Fibroblast of peridontal ligament (primary cell): ENCODE data around the gene RNF34.
A peak's percentile ranks its signal among the peaks of the same experiment; 100 is the strongest.
"Not testable (repeated sequence)": the region's sequence is repeated elsewhere in the genome, so short reads cannot be mapped to it uniquely, and the experiment has no call there.

Experiments
- DNase-seq: peaks from one replicate; pipeline ENCODE4 v3.0.0-alpha.2; 2010; ENCODE audit errors: extremely low read depth

The RNF34 gene, protein sequence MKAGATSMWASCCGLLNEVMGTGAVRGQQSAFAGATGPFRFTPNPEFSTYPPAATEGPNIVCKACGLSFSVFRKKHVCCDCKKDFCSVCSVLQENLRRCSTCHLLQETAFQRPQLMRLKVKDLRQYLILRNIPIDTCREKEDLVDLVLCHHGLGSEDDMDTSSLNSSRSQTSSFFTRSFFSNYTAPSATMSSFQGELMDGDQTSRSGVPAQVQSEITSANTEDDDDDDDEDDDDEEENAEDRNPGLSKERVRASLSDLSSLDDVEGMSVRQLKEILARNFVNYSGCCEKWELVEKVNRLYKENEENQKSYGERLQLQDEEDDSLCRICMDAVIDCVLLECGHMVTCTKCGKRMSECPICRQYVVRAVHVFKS

DNA sequence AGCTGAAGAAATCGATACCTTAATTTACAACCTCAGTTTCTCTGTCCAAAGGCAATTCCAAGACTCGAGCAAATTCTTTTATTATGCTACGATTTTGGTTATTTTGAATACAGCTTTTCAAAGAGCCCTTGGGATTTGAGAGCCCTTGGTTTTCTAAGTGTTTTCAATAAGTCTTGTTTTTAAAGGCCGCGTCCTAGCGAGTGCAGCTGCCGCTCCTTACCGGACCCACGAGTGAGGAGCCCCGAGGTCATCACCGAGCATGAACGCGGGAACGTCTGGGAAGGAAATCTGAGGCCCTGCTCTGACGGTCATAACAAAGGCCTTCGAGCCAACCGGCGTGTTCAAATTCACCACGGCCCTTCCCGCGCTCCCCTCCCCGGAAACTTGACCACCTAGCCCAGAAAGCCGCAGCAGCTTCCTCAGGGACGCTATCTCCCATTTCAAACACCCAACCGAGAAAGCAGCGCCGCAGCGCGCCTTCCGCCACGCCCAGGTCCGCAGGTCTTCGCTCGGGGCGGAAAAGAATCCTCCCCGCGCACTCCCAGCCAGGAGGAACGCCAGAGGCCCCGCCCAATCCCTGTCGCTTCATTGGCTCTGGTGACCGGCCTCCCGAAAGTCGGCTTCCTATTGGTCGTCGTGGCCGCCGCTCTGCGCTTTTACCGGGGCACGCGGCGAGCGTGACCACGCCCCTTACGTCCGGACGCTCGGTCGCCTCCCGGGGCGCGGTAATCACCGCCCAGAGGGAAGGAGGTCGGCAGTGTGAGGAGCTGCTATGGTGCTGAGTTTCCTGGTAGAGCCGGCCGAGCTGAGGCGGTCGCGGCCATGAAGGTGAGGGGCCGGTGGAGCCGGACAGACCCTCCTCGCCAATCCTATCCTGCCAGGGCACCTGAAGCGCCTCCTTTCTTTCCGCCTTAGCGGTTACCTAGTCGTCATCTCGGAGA is at the start of gene RNF34:
Gene RNF34 (plus strand): TSS at position 728 of the 941 bp plus-strand sequence. CDS start 95 bp downstream, at position 823.
- peak; percentile 96 for DNase-seq

DNA sequence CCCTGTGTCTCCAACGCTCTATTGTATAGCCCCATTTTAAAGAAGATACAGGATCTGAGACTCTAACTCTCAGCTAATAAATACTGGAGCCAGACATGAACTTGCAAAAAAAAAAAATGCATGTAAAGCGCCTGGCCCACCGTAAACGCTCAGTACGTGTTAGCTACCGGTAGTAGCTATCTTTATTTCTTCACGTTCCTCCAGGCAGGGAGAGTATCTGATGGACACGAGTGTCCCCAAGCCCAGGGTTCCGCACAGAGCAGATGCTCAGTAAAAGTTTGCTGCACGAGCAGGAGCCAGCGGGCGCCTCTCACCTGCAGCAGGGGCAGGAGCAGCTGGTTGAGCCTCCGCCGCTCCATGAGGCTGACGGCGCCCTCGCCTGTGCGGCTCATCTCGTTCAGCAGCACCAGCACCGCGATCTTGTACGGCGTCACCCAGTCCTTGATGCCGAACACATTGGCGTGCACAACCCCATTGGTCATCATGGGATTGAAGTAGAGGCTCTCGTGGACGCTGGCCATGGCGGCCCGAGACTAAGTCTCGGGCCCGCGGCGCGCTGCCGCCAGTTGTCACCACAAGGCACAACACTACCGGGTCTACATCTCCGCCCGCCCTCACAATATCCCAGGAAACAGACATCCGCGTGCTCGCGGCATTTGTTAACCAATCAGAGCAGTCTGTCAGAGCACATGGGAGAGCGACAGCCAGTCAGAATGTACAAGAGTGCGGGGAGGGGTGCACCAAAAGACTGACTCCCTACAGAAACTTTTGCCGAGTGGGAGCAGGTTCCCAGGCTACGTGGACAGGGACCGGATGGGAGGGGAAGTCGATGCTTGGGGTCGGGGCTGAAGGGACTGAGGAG is 47.9 kb upstream of the RNF34 start, which contains the start of gene ANAPC5:
Gene ANAPC5 (minus strand): TSS at position 592 of the 862 bp plus-strand sequence. CDS start 71 bp downstream, at position 521.
- peak; percentile 99 for DNase-seq

DNA sequence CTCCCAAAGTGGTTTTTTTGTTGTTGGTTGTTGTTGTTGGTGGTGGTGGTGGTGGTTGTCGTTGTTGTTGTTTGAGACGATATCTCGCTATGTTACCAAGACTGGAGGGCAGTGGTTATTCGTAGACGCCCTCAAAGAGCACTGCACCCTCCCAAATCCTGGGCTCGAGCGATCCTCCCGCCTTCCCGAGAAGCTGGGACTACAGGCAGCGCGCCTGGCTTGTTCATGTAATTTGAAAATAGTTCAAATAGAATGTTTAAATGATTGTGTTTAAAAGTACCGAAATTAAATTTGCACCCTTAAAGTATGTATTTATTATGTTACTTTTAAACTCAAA is 47.3 kb upstream of the RNF34 start:
- DNase-seq = no peak

DNA sequence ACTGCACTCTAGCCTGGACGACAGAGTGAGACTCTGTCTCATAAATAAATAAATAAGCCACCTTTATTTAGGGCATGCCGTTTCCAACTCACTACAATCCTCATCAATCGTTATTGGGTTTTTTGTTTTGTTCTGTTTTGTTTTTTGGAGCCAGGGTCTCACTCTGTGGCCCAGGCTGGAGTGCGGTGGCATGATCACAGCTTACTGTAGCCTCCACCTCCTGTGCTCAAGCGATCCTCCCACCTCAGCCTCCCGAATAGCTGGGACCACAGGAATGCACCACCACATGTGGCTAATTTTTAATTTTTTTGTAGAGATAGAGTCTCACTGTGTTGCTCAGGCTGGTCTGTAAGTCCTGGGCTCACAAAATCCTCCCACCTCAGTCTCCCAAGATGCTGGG is 44.1 kb upstream of the RNF34 start:
- DNase-seq = no peak

DNA sequence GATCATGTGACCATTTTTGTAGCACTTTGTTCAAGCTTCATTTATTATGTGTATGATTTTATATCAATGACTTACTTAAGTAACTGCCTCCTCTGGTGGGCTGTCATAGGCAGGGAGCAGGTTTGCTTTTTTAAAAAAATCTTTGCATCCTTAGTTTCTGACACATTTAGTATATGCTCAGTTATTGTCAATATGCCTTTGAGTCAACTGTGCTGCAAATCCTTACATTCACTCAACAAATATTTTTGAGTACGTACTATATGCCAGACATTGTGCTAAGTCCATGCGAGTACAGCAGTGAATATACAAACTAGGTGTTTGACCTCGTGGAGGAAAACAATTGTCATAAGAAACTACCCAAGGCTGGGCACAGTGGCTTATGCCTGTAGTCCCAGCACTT is 43.3 kb upstream of the RNF34 start:
- DNase-seq = no peak

DNA sequence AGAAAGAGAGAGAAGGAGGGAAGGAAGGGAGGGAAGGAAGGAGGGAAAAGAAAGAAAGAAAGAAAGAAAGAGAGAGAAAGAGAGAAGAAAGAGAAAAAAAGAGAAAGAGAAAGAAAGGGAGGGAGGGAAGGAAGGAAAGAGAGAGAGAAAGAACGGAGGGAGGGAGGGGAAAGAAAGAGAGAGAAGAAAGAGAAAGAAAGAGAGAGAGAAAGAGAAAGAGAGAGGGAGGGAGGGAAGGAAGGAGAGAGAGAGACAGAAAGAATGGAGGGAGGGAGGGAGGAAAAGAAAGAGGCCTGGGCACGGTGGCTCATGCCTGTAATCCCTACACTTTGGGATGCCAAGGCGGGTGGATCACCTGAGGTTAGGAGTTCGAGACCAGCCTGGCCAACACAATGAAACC is 42.6 kb upstream of the RNF34 start:
- no peak for DNase-seq

DNA sequence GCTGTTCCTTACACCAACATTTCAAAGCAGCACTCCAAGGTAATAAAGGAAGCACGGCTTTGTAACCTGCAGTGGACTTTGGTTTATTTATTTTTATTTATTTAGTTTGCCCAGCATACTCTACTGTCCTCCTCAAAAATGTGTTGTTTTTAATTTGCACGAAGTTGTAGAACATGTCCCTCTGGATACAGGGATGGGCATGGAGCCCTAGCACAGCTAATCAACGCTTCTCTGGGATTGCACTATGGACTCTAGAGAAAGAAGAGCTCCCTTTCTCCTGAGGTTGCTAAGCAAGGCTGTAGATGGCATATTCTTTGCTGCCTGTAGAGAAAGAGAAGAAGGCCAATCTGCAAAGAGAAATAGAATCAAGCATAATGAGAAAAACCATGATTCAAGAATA is 41.8 kb upstream of the RNF34 start:
- DNase-seq = no peak

DNA sequence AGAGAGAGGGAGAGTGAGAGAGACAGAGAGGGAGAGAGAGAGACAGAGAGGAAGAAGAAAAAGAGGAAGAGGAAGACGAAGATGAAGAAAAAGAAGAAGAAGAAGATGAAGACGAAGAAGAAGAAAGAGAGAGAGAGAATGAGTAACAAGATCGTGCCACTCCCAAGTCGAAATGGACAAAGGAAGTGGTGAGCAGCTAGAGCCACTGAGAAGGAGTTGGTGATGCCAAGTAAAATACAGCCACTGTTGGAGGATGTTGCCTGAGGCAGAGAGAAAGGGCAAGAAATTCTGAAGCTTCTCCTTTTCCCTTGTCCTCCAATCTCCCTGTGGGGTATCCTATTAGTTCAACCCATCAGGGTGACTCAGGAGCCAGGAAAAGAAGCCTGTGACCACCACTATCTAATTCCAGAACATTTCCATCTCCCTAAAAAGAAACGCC is 35.2 kb upstream of the RNF34 start:
- DNase-seq = peak; percentile 11

DNA sequence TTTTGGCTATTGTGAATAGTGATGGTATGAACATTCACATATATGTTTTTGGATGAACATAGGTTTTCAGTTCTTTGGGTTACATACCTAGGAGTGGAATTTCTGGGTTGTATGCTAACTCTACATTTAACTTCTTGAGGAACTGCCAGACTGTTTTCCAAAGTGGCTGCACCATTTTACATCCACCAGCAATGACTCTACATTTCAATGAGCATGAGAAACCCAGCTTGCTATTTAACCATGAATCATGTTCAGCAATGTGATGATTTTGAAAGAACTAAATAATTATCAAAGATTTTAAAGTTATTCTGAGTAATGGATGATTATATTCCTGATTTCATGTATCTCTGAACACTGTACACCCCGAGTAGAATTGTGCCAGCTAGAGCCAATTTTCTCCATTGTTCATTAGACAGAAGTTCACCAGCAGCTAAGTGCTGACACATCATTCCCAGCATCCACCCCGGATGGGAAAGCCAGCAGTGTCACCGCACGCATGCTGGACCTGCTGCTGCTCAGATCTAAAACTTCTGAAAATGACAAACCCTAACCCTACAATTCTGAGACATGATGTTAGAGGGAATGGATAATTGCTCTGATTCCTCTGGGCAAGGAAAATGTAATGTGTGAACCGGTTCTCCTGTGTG is 34.4 kb upstream of the RNF34 start:
- DNase-seq = peak; percentile 39

DNA sequence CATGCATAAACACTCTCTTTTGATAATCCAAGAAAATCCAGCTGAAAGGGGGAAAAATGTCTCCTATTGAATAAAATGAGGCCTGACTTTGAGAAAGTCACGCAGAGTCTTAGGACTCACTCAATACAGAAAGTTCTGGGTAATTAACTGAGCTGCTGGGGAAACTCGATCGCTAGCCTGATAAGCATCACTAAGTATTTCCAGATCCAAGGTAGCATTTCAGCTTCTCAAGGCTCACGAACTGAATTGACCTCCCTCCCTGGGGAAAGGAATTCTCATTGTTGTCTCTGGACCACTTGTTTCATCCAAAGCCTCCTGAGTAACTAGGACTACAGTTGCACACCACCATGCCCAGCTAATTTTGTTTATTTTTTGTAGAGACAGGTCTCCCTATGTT is 33.9 kb upstream of the RNF34 start:
- DNase-seq = peak; percentile 18

DNA sequence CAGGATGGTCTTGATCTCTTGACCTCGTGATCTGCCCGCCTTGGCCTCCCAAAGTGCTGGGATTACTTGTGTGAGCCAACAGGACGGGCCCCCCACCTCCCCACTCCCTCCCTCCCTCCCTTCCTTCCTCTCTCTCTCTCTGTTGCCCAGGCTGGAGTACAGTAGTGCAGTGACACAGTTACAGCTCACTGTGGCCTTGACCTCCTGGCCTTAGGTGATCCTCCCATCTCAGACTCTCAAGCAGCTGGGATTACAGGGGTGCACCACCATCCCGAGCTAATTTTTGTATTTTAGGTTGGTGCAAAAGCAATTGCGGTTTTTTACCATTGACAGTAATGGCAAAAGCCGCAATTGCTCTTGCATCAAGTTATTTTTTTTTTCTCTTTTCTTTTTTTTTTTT is 28.5 kb upstream of the RNF34 start:
- DNase-seq = no peak

DNA sequence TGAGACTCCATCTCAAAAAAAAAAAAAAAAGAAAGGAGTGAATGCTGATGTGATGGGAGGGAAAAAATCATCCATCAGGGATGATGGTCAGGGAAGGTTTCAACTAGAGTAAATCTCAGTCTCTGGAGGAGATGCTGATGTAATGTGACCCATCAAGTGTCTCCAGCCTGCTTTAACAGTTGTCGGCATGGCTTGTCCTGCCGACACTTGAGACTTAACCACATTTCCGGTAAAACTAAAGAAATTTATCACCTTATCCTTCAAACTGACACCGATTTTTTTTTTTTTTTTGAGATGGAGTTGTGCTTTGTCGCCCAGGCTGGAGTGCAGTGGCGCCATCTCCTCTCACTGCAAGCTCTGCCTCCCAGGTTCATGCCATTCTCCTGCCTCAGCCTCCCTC is 26.2 kb upstream of the RNF34 start:
- no peak for DNase-seq

DNA sequence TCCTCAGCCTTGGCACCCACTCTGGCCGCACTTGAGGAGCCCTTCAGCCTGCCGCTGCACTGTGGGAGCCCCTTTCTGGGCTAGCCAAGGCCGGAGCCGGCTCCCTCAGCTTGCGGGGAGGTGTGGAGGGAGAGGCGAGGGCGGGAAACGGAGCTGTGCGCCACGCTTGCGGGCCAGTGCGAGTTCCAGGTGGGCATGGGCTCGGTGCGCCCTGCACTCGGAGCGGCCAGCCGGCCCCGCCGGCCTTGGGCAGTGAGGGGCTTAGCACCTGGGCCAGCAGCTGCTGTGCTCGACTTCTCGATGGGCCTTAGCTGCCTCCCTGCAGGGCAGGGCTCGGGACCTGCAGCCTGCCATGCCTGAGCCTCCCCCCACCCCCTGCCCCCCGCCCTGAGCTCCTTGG is 25.6 kb upstream of the RNF34 start:
- DNase-seq = not testable (repeated sequence)

DNA sequence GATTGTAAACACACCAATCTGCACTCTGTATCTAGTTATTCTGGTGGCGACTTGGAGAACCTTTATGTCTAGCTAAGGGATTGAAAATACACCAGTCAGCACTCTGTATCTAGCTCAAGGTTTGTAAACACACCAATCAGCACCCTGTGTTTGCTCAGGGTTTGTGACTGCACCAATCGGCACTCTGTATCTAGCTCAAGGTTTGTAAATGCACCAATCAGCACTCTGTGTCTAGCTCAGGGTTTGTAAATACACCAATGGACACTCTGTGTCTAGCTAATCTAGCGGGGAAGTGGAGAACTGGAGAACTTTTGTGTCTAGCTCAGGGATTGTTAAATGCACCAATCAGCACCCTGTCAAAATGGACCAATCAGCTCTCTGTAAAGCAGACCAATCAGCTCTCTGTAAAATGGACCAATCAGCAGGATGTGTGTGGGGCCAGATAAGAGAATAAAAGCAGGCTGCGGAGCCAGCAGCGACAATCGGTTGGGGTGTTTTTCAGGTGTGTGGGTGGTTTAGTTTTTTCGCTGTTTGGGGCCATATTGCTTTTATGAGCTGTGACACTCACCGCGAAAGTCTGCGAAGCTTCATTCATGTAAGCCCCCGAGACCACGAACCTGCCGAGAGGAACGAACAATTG is 24.9 kb upstream of the RNF34 start:
- not testable (repeated sequence) for DNase-seq

DNA sequence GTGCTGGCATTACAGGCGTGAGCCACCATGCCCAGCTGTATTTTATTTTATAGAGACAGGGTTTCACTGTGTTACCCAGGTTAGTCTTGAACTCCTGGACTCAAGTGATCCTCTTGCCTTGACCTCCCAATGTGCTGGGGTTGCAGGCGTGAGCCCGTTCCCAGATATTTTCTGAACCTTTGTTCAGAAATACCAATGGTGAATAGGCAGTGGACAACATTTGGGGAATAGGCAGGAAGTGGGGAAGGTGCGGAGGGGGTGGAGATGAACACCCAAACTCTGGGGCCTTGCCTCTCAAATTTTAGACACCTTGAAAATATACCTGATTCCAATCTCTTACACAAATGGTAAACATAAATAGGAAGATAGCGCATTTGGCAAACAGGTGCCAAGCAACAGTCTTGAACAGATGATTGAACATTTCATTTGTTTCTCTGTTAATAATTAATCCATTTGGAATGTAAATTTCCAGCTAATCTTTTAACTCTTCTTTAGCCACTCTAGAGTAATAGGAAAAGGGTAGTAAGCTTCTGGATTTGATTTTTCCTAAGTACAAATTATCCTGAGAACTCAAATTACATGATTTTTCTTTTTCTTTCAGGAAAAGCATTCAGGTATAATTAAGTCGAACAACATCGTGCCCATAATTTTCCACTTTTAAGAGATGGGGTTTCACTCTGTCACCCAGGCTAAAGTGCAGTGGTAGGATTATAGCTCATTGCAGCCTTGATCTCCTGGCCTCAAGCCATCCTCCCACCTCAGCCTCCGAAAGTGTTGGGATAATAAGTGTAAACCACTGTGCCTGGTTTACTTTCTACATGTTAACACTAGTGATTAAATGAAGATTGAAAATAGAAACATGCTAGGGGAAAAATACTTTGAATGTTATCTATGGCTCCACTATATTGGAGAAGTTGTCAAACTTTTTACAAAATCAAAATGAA is 22.9 kb upstream of the RNF34 start:
- no peak for DNase-seq

DNA sequence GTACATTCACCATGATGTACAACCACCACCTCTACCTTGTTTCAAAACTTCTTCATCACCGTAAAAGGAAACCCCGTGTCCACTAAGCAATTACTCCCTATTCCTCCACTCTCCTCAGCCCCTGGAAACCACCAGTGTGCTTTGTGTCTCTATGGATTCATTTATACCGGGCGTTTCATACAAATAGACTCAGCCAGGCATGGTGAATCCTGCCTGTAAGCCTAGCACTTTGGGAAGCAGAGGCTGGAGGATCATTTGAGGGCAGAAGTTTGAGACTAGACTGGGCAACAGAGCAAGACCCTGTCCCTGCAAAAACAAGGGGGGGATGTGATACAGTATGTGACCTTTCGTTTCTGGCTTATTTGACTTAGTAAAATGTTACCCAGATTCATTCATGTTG is 21.2 kb upstream of the RNF34 start:
- DNase-seq = no peak

DNA sequence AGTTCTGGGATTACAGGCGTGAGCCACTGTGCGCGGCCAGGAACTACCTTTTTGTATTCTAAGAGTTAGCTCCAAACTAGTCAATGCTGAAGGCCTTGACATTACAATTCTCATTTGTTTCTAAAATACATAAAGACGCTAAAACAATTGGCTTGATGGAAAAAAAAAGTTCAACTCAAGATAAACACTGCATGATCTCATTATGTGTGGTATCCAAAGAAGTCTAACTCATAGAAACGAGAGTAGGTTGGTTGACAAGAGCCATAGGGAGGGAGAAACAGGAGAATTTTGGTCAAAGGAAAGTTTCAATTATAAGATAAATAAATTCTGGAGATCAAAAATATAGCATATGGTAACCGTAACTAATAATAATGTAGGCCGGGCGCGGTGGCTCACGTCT is 20.0 kb upstream of the RNF34 start:
- peak; percentile 24 for DNase-seq

DNA sequence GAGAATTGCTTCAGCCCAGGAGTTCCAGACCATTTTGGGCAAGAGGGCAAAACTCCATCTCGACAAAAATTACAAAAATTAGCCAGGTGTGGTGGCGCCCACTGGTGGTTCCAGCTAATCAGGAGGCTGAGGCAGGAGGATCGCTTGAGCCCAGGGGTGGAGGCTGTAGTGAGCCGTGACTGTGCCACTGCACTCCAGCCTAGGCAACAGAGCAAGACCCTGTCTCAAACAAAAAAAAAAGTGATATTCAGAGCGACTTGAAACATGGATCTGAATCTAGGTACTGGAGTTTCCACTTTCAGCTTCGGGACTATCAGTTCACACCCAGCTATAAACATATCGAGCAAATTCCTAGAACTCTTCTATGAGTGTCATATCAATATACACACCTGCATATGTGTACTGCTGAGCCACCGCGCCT is 16.3 kb upstream of the RNF34 start:
- no peak for DNase-seq

DNA sequence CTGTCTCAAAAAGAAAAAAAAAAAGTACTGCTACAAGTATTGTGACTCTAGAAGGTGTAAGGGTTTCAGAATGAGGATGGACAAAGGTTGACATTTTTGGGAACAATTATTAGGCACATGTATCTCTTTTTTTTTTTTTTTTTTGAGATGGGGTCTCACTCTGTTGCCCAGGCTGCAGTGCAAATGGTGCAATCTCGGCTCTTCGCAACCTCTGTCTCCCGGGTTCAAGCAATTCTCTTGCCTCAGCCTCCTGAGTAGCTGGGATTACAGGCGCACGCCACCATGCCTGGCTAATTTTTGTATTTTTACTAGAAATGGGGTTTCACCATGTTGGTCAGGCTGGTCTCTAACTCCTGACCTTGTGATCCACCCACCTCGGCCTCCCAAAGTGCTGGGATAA is 15.0 kb upstream of the RNF34 start:
- not testable (repeated sequence) for DNase-seq
